Trophoblast cell (in vitro differentiated cells and primary cell): ENCODE results near the gene BTBD9.

Experiments used
- DNase-seq, 2 donors: peaks; one replicate each; pipeline ENCODE4 v3.0.0-alpha.2; 2016
- H2AFZ ChIP-seq: 2 replicates; pipeline ENCODE4 v1.6.1; 2013; ENCODE audit warnings: low read length, moderate library complexity, mild to moderate bottlenecking; ENCODE audit not compliant: insufficient read depth, poor library complexity
- H2AK5ac ChIP-seq: 2 replicates; pipeline ENCODE4 v1.6.1; 2013; ENCODE audit warnings: mild to moderate bottlenecking, low read length
- H2BK120ac ChIP-seq: 2 replicates; pipeline ENCODE4 v1.6.1; 2013; ENCODE audit warnings: low read length, mild to moderate bottlenecking, moderate library complexity; ENCODE audit not compliant: insufficient read depth, poor library complexity
- H2BK12ac ChIP-seq: 2 replicates; pipeline ENCODE4 v1.6.1; 2013; ENCODE audit warnings: mild to moderate bottlenecking, low read length, moderate library complexity
- H2BK5ac ChIP-seq: 2 replicates; pipeline ENCODE4 v1.6.1; 2013; ENCODE audit warnings: low read length, low read depth, moderate library complexity, mild to moderate bottlenecking; ENCODE audit not compliant: poor library complexity
- H3K14ac ChIP-seq: 2 replicates; pipeline ENCODE4 v1.6.1; 2013; ENCODE audit warnings: mild to moderate bottlenecking, low read length
- H3K18ac ChIP-seq: 2 replicates; pipeline ENCODE4 v1.6.1; 2013; ENCODE audit warnings: mild to moderate bottlenecking, low read length
- H3K23ac ChIP-seq: 2 replicates; pipeline ENCODE4 v1.6.1; 2013; ENCODE audit warnings: low read length
- H3K27ac ChIP-seq: 2 replicates; pipeline ENCODE4 v1.5.1; 2013; ENCODE audit warnings: low read depth, mild to moderate bottlenecking, inconsistent platforms, low read length, moderate library complexity
- H3K27me3 ChIP-seq: 2 replicates; pipeline ENCODE4 v1.6.1; 2013; ENCODE audit warnings: inconsistent platforms, mild to moderate bottlenecking, low read length, moderate library complexity; ENCODE audit not compliant: insufficient read depth
- H3K36me3 ChIP-seq, 2 experiments: 1 replicate in 1 of 2; 2 replicates in 1 of 2; pipeline ENCODE4 v1.6.1; 2013; ENCODE audit warnings: low read length in 2 of 2, mild to moderate bottlenecking in 2 of 2, moderate library complexity in 1 of 2; ENCODE audit not compliant: insufficient read depth in 2 of 2, control insufficient read depth in 1 of 2
- H3K4ac ChIP-seq: 2 replicates; pipeline ENCODE4 v1.6.1; 2013; ENCODE audit warnings: low read depth, mild to moderate bottlenecking, low read length, moderate library complexity
- H3K4me1 ChIP-seq, 2 experiments: 1 replicate in 1 of 2; 2 replicates in 1 of 2; pipeline ENCODE4 v1.6.1; 2013; ENCODE audit warnings: low read length in 2 of 2, mild to moderate bottlenecking in 2 of 2, moderate library complexity in 1 of 2; ENCODE audit not compliant: insufficient read depth in 2 of 2, control insufficient read depth in 1 of 2
- H3K4me2 ChIP-seq: 2 replicates; pipeline ENCODE4 v1.6.1; 2013; ENCODE audit warnings: inconsistent platforms, mild to moderate bottlenecking, low read length, moderate library complexity
- H3K4me3 ChIP-seq: 2 replicates; pipeline ENCODE4 v1.5.1; 2013; ENCODE audit warnings: mild to moderate bottlenecking, low read depth, low read length, inconsistent platforms
- H3K79me1 ChIP-seq: one replicate; pipeline ENCODE4 v1.6.1; 2013; ENCODE audit warnings: low read length
- H3K79me2 ChIP-seq: 2 replicates; pipeline ENCODE4 v1.6.1; 2013; ENCODE audit warnings: low read length, mild to moderate bottlenecking; ENCODE audit not compliant: control insufficient read depth, insufficient read depth, poor library complexity
- H3K9ac ChIP-seq: 2 replicates; pipeline ENCODE4 v1.6.1; 2013; ENCODE audit warnings: mild to moderate bottlenecking, low read length
- H3K9me3 ChIP-seq: 2 replicates; pipeline ENCODE4 v1.6.1; 2013; ENCODE audit warnings: low read depth, mild to moderate bottlenecking, control low read depth, inconsistent platforms, low read length; ENCODE audit not compliant: insufficient read depth
- H4K12ac ChIP-seq: 2 replicates; pipeline ENCODE4 v1.6.1; 2013; ENCODE audit warnings: low read depth, mild to moderate bottlenecking, low read length, moderate library complexity
- H4K8ac ChIP-seq: 2 replicates; pipeline ENCODE4 v1.6.1; 2013; ENCODE audit warnings: low read depth, mild to moderate bottlenecking, low read length, moderate library complexity
- H4K91ac ChIP-seq: one replicate; pipeline ENCODE4 v1.6.1; 2013; ENCODE audit warnings: low read depth, mild to moderate bottlenecking, low read length, moderate library complexity
- WGBS: extraction: QIAGEN DNeasy Blood & Tissue Kit; methylation state at CpG from one replicate; pipeline ENCODE4 v1.1.7; 2013; ENCODE audit warnings: missing lambda C conversion rate; ENCODE audit not compliant: insufficient read length, insufficient coverage; ENCODE audit errors: extremely low coverage; 5-methylcytosine and 5-hydroxymethylcytosine counted together

The BTBD9 gene

DNA sequence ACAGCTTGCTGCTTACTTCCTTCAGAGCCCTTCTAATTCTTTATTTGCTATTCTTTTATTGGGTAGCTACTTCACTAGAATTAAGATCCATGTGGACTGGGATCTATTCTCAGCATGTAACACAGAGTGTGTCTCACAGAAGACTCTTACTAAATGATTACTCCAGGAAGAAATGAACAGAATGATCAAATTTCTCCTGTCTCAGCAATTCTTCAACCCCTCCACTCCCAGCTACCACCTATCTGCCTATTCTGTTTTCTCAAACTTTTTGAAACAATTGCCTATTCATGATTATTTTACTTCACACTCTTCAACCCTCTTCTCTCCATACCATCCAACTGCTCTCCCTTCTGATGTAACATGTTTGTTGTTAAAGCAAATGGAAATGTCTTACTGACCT lies 132.6 kb downstream of the BTBD9 start:
- Histone ChIP-seq H3K4ac (no peak overlapping the region), H3K36me3 (no peaks in the 10 kb centered on the region), H2AK5ac (no peak overlapping the region), H3K18ac (no peak overlapping the region), H3K23ac (no peak overlapping the region), H2BK120ac (no peak overlapping the region), H2AFZ (no peak overlapping the region), H3K4me3 (no peak overlapping the region), H3K79me2 (no peaks in the 10 kb centered on the region), H4K91ac (no peak overlapping the region), H2BK12ac (no peak overlapping the region), H3K4me2 (no peak overlapping the region), H3K27ac (no peak overlapping the region), H3K14ac (no peak overlapping the region), H4K8ac (no peak overlapping the region), H2BK5ac (no peak overlapping the region), H4K12ac (no peak overlapping the region), H3K27me3 (no peaks in the 10 kb centered on the region), H3K79me1 (peaks cover 3% of the 10 kb centered on the region), H3K9me3 (no peaks in the 10 kb centered on the region), H3K4me1 (peaks cover 5 to 7% of the 10 kb centered on the region in 2 experiments), H3K9ac (no peak overlapping the region)
- DNase-seq, result no peak

DNA sequence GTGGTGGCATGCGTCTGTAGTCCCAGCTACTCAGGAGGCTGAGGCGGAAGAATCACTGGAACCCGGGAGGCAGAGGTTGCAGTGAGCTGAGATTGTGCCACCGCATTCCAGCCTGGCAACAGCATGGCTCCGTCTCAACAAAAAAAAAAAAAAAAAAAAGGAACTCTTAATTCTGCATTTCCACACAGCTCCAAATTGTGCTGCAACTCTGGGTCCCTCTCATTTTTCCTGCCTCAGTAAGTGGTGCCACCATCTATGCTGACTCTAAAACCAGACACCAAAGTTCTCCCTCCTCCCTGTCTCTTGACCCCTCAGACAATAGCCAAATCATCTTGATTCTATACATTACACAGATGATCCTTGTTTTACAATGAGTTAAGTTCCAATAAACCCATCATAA lies 133.9 kb downstream of the BTBD9 start:
- peaks cover 5 to 7% of the 10 kb centered on the region in 2 experiments for H3K4me1 ChIP-seq
- H4K12ac ChIP-seq, result no peak overlapping the region
- DNase-seq, result no peak
- H3K23ac ChIP-seq, result no peak overlapping the region
- no peak overlapping the region for H2BK5ac ChIP-seq
- peaks cover 3% of the 10 kb centered on the region for H3K79me1 ChIP-seq
- H3K27me3 ChIP-seq, result no peaks in the 10 kb centered on the region
- H3K9me3 ChIP-seq, result no peaks in the 10 kb centered on the region
- WGBS, result no CpG with 5 or more reads among the region's 5 CpGs
- no peak overlapping the region for H2AFZ ChIP-seq
- H3K4ac ChIP-seq, result no peak overlapping the region
- H3K27ac ChIP-seq, result no peak overlapping the region
- no peak overlapping the region for H2BK120ac ChIP-seq
- H3K18ac ChIP-seq, result no peak overlapping the region
- H3K36me3 ChIP-seq, result no peaks in the 10 kb centered on the region
- H2BK12ac ChIP-seq, result no peak overlapping the region
- H2AK5ac ChIP-seq, result no peak overlapping the region
- no peak overlapping the region for H4K8ac ChIP-seq
- no peak overlapping the region for H3K4me2 ChIP-seq
- H3K9ac ChIP-seq, result no peak overlapping the region
- H3K79me2 ChIP-seq, result no peaks in the 10 kb centered on the region
- H3K14ac ChIP-seq, result no peak overlapping the region
- H4K91ac ChIP-seq, result no peak overlapping the region
- no peak overlapping the region for H3K4me3 ChIP-seq

DNA sequence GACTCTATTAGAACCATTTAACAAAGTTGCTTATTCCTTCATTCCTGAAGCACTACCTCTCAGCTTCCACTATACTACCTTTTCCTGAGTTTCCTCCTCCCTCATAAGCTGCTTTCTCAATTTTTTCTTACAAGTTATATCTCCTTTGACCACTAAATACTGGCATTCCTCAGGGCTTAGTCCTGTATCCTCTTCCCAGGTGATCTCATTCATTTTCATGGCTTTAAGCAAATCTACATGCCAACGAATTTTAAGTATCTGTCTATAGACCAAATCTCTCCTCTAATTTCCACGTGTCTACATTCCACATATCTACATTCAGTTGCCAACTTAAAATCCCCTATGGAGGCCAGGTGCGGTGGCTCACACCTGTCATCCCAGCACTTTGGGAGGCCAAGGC lies 134.7 kb downstream of the BTBD9 start:
- Histone ChIP-seq H3K9me3 (no peaks in the 10 kb centered on the region), H3K27me3 (no peaks in the 10 kb centered on the region), H3K4me1 (peaks cover 5 to 6% of the 10 kb centered on the region in 2 experiments), H2AFZ (no peak overlapping the region), H3K4ac (no peak overlapping the region), H2BK5ac (no peak overlapping the region), H2AK5ac (no peak overlapping the region), H3K79me1 (peaks cover 3% of the 10 kb centered on the region), H3K27ac (no peak overlapping the region), H3K4me3 (no peak overlapping the region), H3K23ac (no peak overlapping the region), H3K4me2 (no peak overlapping the region), H3K9ac (no peak overlapping the region), H3K36me3 (no peaks in the 10 kb centered on the region), H2BK120ac (no peak overlapping the region), H4K91ac (no peak overlapping the region), H3K18ac (no peak overlapping the region), H4K12ac (no peak overlapping the region), H3K79me2 (no peaks in the 10 kb centered on the region), H2BK12ac (no peak overlapping the region), H4K8ac (no peak overlapping the region), H3K14ac (no peak overlapping the region)
- DNase-seq, result peak; percentile 34 to 87
- no CpG with 5 or more reads among the region's 3 CpGs for WGBS

DNA sequence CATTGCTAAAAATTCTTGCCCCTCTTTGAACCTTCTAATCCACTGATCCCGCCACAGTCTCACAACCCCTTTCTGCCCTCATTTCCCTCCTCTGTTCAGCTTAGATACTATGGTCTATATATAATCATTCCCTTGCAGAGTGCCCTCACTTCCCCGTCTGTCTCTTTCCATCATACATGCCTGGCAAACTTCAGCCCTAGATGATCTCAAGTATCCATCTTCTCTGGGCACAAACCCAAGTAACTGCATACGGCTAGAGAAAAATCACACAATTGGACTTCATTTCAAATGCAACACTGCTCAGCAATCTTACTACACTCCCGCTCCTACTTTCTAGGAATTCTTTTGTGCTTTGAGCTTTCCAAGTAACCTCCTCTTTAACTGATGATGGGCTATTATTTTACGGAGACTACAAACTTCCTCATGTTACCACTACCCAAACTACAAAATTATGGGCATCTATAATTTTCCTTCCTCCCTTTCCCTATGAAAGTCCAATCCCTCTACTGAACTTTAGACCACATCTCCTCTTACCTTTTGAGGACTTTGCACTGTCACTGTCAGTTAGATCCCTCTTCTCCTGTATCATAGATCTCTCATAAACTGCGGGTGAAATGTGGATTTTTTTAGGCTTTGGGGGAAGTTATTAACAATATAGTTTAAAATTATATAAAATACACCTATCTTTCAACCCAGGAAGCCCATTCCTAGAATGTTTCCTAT lies 135.6 kb downstream of the BTBD9 start:
- Histone ChIP-seq H2AFZ (no peak overlapping the region), H4K8ac (no peak overlapping the region), H3K9me3 (no peaks in the 10 kb centered on the region), H3K4ac (no peak overlapping the region), H4K91ac (no peak overlapping the region), H4K12ac (no peak overlapping the region), H3K36me3 (no peaks in the 10 kb centered on the region), H3K4me1 (peaks cover 3 to 4% of the 10 kb centered on the region in 2 experiments), H3K9ac (no peak overlapping the region), H3K27ac (no peak overlapping the region), H3K18ac (no peak overlapping the region), H3K23ac (no peak overlapping the region), H3K79me1 (peaks cover 3% of the 10 kb centered on the region), H2AK5ac (no peak overlapping the region), H3K14ac (no peak overlapping the region), H3K27me3 (no peaks in the 10 kb centered on the region), H2BK120ac (no peak overlapping the region), H3K4me2 (no peak overlapping the region), H2BK12ac (no peak overlapping the region), H3K79me2 (no peaks in the 10 kb centered on the region), H2BK5ac (no peak overlapping the region), H3K4me3 (no peak overlapping the region)
- WGBS, result no CpG with 5 or more reads among the region's 6 CpGs
- no peak for DNase-seq
